Hepatic stellate cell (primary cell): Measurements from ENCODE around the gene MNX1.

Experiments
- DNase-seq: peaks from one replicate; pipeline ENCODE4 v3.0.0; 2011; ENCODE audit warnings: low spot score

Gene MNX1

GRCh38 chr7:156968183-156968582 lies 42.3 kb downstream of the MNX1 start:
- DNase-seq, result no peak

GRCh38 chr7:156966387-156966786 lies 44.1 kb downstream of the MNX1 start:
- no peak for DNase-seq

GRCh38 chr7:156964971-156965370 lies 45.5 kb downstream of the MNX1 start:
- no peak for DNase-seq

GRCh38 chr7:156963472-156963871 lies 47.0 kb downstream of the MNX1 start:
- DNase-seq, result no peak

GRCh38 chr7:156962897-156963296 lies 47.6 kb downstream of the MNX1 start:
- no peak for DNase-seq

- no peak for DNase-seq
These were observed 48.3 kb downstream of the MNX1 start for GRCh38 chr7:156962145-156962544.

- DNase-seq, result no peak
These were observed 53.7 kb downstream of the MNX1 start for GRCh38 chr7:156956727-156957126.

GRCh38 chr7:156954941-156955340 lies 55.5 kb downstream of the MNX1 start:
- DNase-seq, result no peak
